GM06990 (cell line): ENCODE measurements around the gene PTPRN2.

ENCODE experiments used
- DNase-seq: peaks from one replicate; pipeline ENCODE4 v3.0.0-alpha.2; 2011; ENCODE audit not compliant: insufficient read length; ENCODE audit errors: extremely low read depth
- H3K27me3 ChIP-seq: replicated peaks from 2 replicates; pipeline ENCODE4 v1.6.0; 2011; ENCODE audit warnings: low read length; ENCODE audit not compliant: control insufficient read depth, insufficient read depth
- H3K36me3 ChIP-seq: 2 replicates; pipeline ENCODE4 v1.5.1; 2011; ENCODE audit warnings: low read length; ENCODE audit not compliant: control insufficient read depth, insufficient read depth
- H3K4me3 ChIP-seq: replicated peaks from 2 replicates; pipeline ENCODE4 v1.5.1; 2011; ENCODE audit warnings: low read depth, mild to moderate bottlenecking, control low read depth, low read length
- TF ChIP-seq, protein P1 (sequence below): IDR thresholded peaks from 2 replicates; pipeline ENCODE4 v1.5.1; 2011; ENCODE audit warnings: low read length, control low read depth, mild to moderate bottlenecking, inconsistent platforms; ENCODE audit not compliant: insufficient read depth, poor library complexity, severe bottlenecking

Gene PTPRN2

DNA sequence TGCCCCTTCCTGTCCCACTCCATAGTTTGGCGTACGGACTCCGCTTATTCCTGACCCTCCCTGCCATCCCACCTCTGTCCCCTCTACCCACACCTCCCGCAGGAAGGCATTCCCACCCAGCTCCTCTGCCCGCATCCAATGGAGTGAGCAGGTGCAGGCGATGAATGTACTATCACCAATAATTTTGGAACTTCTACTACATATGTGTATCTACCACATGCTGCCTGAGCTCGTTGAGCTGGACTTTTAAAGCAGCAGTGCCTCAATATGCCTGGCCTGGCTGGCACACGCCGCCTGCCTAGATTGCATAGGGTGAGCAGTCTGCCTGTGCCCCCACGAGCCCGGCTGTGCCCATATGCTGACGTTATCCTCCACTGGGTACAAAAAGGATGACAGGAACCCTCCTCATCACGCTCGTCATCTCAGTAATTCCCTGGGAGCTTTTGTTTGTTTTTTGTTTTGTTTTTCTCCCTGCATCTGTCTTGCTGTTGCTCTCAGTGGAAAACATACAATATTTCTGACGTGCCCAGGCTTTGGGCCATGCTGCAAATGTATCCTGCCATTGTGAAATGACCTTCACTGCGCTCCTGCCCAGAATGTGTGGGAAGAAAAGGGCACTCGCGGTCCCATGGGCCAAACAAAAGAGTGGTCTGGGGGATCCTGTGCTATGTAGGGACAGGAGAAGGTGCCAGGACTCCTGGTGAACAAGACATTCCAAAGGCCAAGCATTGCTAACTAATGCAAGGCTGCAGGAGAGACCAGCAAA lies 302.8 kb downstream of the PTPRN2 start:
- H3K27me3 ChIP-seq, result no peaks in the 10 kb centered on the region
- TF ChIP-seq, protein P1, sequence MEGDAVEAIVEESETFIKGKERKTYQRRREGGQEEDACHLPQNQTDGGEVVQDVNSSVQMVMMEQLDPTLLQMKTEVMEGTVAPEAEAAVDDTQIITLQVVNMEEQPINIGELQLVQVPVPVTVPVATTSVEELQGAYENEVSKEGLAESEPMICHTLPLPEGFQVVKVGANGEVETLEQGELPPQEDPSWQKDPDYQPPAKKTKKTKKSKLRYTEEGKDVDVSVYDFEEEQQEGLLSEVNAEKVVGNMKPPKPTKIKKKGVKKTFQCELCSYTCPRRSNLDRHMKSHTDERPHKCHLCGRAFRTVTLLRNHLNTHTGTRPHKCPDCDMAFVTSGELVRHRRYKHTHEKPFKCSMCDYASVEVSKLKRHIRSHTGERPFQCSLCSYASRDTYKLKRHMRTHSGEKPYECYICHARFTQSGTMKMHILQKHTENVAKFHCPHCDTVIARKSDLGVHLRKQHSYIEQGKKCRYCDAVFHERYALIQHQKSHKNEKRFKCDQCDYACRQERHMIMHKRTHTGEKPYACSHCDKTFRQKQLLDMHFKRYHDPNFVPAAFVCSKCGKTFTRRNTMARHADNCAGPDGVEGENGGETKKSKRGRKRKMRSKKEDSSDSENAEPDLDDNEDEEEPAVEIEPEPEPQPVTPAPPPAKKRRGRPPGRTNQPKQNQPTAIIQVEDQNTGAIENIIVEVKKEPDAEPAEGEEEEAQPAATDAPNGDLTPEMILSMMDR, result no peak
- H3K36me3 ChIP-seq, result no peaks in the 10 kb centered on the region
- H3K4me3 ChIP-seq, result no peak overlapping the region
- DNase-seq, result no peak

DNA sequence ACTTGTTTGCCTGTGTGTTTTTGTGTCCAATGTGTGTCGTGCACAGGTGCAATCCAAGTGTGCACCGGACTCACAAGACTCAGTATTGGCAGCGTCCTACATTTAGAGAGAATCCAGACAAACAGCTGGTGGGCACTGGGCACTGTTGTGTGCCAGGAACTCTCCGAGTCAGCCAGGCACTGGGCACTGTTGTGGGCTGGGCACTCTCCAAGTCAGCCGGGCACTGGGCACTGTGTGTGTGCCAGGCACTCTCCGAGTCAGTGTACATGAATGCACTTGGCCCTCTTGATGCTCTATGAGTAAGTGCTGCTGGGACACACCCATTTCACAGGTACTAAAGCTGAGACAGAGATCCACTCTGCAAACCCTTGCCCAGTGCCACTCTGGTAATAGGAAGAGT lies 303.5 kb downstream of the PTPRN2 start:
- no peaks in the 10 kb centered on the region for H3K27me3 ChIP-seq
- H3K36me3 ChIP-seq, result no peaks in the 10 kb centered on the region
- TF ChIP-seq, protein P1, result no peak
- no peak overlapping the region for H3K4me3 ChIP-seq
- DNase-seq, result no peak

DNA sequence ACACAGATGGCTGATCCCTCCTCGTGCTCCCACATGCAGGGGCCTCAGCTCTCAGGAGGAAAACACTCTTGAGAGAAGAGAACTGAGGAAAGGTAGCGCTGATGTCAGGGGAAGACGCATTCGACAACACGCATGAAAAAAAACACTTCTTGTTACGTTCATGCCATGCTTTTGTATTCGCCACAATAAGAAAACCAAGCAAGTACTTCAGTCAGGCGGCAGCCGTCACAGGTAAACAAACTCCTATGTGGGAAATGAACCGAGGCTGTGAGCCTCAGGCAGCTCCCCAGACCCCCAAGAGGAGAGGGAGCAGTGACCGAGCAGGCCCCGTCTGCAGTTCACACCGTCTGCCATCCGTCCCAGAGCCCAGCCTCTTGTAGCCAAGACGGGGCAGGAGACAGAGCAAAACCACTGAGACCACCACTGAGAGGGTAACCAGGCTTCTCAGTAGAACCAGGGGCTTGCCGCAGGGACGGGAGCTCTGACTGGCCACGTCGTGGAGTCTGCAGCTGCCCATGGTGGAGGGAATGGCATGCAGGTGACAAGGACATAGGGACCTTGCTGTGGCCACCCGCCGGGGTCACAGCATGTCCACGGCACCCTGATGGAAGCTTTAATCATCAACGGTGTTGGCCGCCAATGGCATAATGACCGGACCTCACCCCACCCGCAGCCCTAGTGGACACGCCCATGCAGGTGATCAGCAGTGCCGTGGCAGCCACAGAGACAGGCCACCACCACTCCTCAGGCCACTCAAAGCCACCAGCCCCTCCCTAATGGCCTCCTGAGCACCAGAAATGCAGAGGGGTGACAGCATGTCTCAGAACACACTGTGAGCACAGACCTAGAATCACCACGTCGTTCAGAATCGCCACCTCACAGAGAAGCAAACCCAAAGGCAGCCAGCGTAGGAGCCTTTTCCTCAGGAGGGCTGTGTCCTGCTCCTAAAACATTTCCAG lies 304.3 kb downstream of the PTPRN2 start:
- DNase-seq, result no peak
- H3K4me3 ChIP-seq, result no peak overlapping the region
- no peaks in the 10 kb centered on the region for H3K36me3 ChIP-seq
- no peaks in the 10 kb centered on the region for H3K27me3 ChIP-seq
- TF ChIP-seq, protein P1, result no peak

DNA sequence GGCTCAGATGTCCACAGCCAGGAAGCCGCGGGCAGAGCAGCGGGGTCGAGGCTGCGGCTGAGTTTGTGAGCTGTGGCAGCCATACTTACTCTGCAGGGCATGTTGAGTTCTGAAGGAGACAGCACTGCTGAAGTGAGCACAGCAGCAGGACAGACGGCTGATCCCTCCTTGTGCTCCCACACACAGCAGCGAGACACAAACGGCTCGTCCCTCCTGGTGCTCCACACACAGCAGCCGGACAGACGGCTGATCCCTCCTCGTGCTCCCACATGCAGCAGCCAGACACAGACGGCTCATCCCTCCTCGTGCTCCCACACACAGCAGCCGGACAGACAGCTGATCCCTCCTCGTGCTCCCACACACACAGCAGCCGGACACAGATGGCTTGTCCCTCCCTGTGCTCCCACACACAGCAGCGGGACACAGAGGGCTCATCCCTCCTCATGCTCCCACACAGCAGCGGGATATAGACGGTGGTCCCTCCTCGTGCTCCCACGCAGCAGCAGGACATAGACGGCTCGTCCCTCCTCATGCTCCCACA lies 305.1 kb downstream of the PTPRN2 start:
- Histone ChIP-seq H3K36me3 (no peaks in the 10 kb centered on the region), H3K4me3 (no peak overlapping the region), H3K27me3 (no peaks in the 10 kb centered on the region)
- DNase-seq, result no peak
- TF ChIP-seq, protein P1, result no peak

DNA sequence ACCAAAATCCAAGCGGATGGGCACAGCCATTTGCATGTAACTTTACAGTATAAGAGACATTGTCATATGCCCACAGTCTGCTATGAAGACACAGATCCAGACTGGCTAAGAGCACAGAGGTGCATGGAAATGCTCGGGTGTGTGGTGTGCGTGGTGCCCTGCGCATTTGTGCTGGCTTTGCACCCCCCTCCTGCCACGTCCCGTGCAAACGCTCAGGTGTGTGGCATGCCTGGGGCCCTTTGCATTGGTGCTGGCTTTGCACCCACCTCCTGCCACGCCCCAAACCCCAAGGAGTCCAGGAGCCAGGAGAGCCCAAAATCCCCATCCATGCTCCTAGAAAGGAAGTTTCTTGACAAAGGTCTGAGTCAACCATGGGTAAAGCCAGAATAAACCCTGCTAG lies 306.2 kb downstream of the PTPRN2 start:
- no peak for DNase-seq
- TF ChIP-seq, protein P1, result no peak
- Histone ChIP-seq H3K36me3 (no peaks in the 10 kb centered on the region), H3K27me3 (no peaks in the 10 kb centered on the region), H3K4me3 (no peak overlapping the region)
